Measurements from ENCODE around the gene PLP1. TPM values are rescaled to one million over a fixed set of nuclear protein-coding genes. Genes with fewer than 3 reads are reported as not detected.

PLP1 gene
- total and polyA plus RNA-seq, 2 of the 8 experiments (the other 6 are each of a cell fraction or from before 2014, with no cell fraction given), result 49.2 to 218 TPM

- no peaks in the 10 kb centered on the region for H3K27me3 ChIP-seq (replicated peaks in 1 of 4; ENCODE audit: control insufficient read depth in 3 of 4, extremely low read depth in 1 of 4, insufficient read depth in 3 of 4, low read length in 3 of 4)
- H3K23ac ChIP-seq (ENCODE audit: insufficient read length), result no peak overlapping the region
- CTCF ChIA-PET (ENCODE audit: partially characterized antibody), result interaction anchor here (0.9 to 1.6 kb wide), 5 partner anchors 16 to 122 kb away, joined by 3 to 7 read pairs (median 3); partner anchors contain the start of gene PLP1
- no peak overlapping the region for H3K4ac ChIP-seq (replicated peaks; ENCODE audit: insufficient read length, low read depth, low read length)
- WGBS, 2 experiments (ENCODE audit: extremely low coverage in 1 of 2, insufficient coverage in 1 of 2, insufficient read length in 1 of 2, insufficient replicate concordance in 2 of 2, low coverage in 1 of 2, low lambda C conversion rate in 2 of 2, missing lambda C conversion rate in 1 of 2), result 85% methylated on average over 2 of the region's 3 CpGs; no CpG with 5 or more reads in 1 of the 2 experiments
- no peak for TF ChIP-seq ZNF274 (IDR thresholded peaks at IDR 0.05; ENCODE audit: borderline replicate concordance, extremely low read depth, low read length)
- no peak for TF ChIP-seq TEAD4 (IDR thresholded peaks at IDR 0.05; ENCODE audit: low read depth, low read length)
- no peak for TF ChIP-seq ASH2L (IDR thresholded peaks at IDR 0.05; ENCODE audit: low read length)
- H3K4me3 ChIP-seq (ENCODE audit: extremely low read depth in 1 of 4, insufficient read depth in 2 of 4, low read depth in 3 of 4, low read length in 4 of 4), result no peak overlapping the region
- no peaks in the 10 kb centered on the region for H3K9me3 ChIP-seq (ENCODE audit: insufficient read depth in 2 of 2, low read depth in 1 of 2, low read length in 1 of 2)
- POLR2A ChIA-PET (ENCODE audit: partially characterized antibody), result no interaction called here
- H4K20me1 ChIP-seq (replicated peaks in 1 of 2; ENCODE audit: control insufficient read depth in 1 of 2, insufficient read depth in 2 of 2, low read length in 2 of 2), result no peaks in the 10 kb centered on the region
- H3K36me3 ChIP-seq (ENCODE audit: control insufficient read depth in 2 of 4, insufficient read depth in 4 of 4, low read length in 3 of 4), result no peaks in the 10 kb centered on the region
- no peak overlapping the region for H2BK120ac ChIP-seq (replicated peaks; ENCODE audit: low read depth, low read length)
- H4K91ac ChIP-seq (replicated peaks; ENCODE audit: insufficient read length, low read length), result no peak overlapping the region
- H3K14ac ChIP-seq (ENCODE audit: insufficient read length), result no peak overlapping the region
- no peaks in the 10 kb centered on the region for H3K4me1 ChIP-seq (replicated peaks in 1 of 4; ENCODE audit: control insufficient read depth in 3 of 4, insufficient read depth in 4 of 4, low read length in 3 of 4)
- H3K79me1 ChIP-seq (ENCODE audit: low read depth, low read length), result no peaks in the 10 kb centered on the region
- H2BK5ac ChIP-seq (ENCODE audit: low read depth, low read length), result no peak overlapping the region
- no peak overlapping the region for H4K8ac ChIP-seq (ENCODE audit: extremely low read depth, insufficient read depth, low read length)
- no peak overlapping the region for H2AK5ac ChIP-seq (ENCODE audit: low read depth, low read length)
- H3K4me2 ChIP-seq (ENCODE audit: insufficient read depth in 1 of 2, low read depth in 2 of 2, low read length in 2 of 2), result no peak overlapping the region
- no peak overlapping the region for H2BK12ac ChIP-seq (ENCODE audit: low read depth, low read length)
- DNase-seq (ENCODE audit: low read depth in 1 of 2, low spot score in 2 of 2), result no peak
- H2BK15ac ChIP-seq (ENCODE audit: low read length), result no peak overlapping the region
- no peaks in the 10 kb centered on the region for H3K79me2 ChIP-seq (ENCODE audit: control insufficient read depth in 1 of 2, insufficient read depth in 2 of 2, low read length in 2 of 2)
- H3K27ac ChIP-seq (ENCODE audit: low read depth, low read length), result no peak overlapping the region
- H2AFZ ChIP-seq (ENCODE audit: low read length), result no peak overlapping the region
- no peak overlapping the region for H4K5ac ChIP-seq (ENCODE audit: insufficient read length, low read depth, low read length)
- no peak for FAIRE-seq
- H3K9ac ChIP-seq (replicated peaks in 1 of 4; ENCODE audit: extremely low read depth in 1 of 4, low read depth in 3 of 4, low read length in 3 of 4), result no peak overlapping the region
- no peak overlapping the region for H3K18ac ChIP-seq (ENCODE audit: extremely low read depth, low read length)
- no peak overlapping the region for H3K56ac ChIP-seq (replicated peaks; ENCODE audit: insufficient read length, low read depth, low read length)
- no peak overlapping the region for H2BK20ac ChIP-seq (ENCODE audit: low read length)
- H3K23me2 ChIP-seq (ENCODE audit: low read depth, low read length), result no peaks in the 10 kb centered on the region
Observed at GRCh38 chrX:103811858-103812257, 35.2 kb downstream of the PLP1 start.
